ENCODE data around the gene IRF2BPL. TPM values are rescaled to one million over a fixed set of nuclear protein-coding genes. Genes with fewer than 3 reads are reported as not detected.

The IRF2BPL gene
- total and polyA plus RNA-seq, 4 donors: 3.8 to 15.8 (median 7.4) TPM

DNA sequence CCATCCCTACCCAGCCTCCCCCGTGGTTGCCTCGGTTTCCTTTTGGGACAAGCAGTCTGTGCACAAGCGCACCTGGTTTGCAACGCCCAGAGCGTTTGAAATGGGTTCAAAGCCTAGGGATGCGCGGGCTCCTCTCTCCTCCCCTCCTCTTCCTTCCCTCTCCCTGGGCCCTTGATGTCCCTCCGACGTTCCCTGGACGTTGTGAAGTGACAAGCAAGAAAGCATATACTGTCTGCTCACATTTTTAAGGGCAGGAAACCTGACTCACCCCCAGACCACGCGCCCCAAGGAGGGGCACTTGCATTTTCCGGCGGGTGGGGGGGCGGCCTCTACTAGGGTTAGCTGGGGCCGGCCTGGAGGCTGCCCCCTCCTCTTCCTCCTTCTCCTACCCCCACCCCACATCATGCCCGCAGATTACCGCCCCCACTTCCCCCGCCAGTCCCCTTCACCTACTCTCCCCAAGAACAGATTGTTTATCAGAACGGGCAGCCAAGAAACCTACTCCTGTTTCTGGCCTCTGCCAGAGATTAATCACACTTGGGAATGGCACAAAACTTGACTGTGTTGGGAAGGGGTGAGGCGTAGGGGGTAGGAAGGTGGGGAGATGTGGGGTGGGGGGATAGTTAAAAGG, 9.5 kb upstream of the IRF2BPL start:
- Histone ChIP-seq H3K4me3 (ENCODE audit: low read depth in 1 of 3, low read length in 3 of 3) (no peak overlapping the region), H3K9me3 (ENCODE audit: control insufficient read depth in 4 of 4, low read length in 3 of 4) (no peaks in the 10 kb centered on the region), H3K4me1 (ENCODE audit: control insufficient read depth in 4 of 4, insufficient read depth in 4 of 4, low read length in 3 of 4) (peaks cover 28 to 80% (median 64%) of the 10 kb centered on the region in 4 donors), H3K27me3 (ENCODE audit: control insufficient read depth in 4 of 4, insufficient read depth in 4 of 4, low read length in 3 of 4) (no peaks in the 10 kb centered on the region), H3K27ac (ENCODE audit: low read depth in 1 of 2, low read length in 2 of 2) (peak overlapping the region; percentile 97 to 99), H3K36me3 (ENCODE audit: control insufficient read depth in 4 of 4, insufficient read depth in 3 of 4, low read depth in 1 of 4, low read length in 3 of 4) (no peaks in the 10 kb centered on the region), H3K9ac (ENCODE audit: low read depth in 1 of 2, low read length in 2 of 2) (no peak overlapping the region)
- TF ChIP-seq EGR1 (IDR thresholded peaks at IDR 0.05; ENCODE audit: low read depth in 2 of 2) (no peak), TAF1 (conservative IDR thresholded peaks at IDR 0.05) (no peak), RAD21 (IDR thresholded peaks at IDR 0.05) (no peak), RXRA (IDR thresholded peaks at IDR 0.05) (no peak), YY1 (IDR thresholded peaks at IDR 0.05) (no peak), GABPA (IDR thresholded peaks at IDR 0.05 in 1 of 2, conservative IDR thresholded peaks at IDR 0.05 in 1 of 2) (no peak)
- TF ChIP-seq, protein P1, sequence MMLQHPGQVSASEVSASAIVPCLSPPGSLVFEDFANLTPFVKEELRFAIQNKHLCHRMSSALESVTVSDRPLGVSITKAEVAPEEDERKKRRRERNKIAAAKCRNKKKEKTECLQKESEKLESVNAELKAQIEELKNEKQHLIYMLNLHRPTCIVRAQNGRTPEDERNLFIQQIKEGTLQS (IDR thresholded peaks at IDR 0.05): no peak
- TF ChIP-seq, protein P2, sequence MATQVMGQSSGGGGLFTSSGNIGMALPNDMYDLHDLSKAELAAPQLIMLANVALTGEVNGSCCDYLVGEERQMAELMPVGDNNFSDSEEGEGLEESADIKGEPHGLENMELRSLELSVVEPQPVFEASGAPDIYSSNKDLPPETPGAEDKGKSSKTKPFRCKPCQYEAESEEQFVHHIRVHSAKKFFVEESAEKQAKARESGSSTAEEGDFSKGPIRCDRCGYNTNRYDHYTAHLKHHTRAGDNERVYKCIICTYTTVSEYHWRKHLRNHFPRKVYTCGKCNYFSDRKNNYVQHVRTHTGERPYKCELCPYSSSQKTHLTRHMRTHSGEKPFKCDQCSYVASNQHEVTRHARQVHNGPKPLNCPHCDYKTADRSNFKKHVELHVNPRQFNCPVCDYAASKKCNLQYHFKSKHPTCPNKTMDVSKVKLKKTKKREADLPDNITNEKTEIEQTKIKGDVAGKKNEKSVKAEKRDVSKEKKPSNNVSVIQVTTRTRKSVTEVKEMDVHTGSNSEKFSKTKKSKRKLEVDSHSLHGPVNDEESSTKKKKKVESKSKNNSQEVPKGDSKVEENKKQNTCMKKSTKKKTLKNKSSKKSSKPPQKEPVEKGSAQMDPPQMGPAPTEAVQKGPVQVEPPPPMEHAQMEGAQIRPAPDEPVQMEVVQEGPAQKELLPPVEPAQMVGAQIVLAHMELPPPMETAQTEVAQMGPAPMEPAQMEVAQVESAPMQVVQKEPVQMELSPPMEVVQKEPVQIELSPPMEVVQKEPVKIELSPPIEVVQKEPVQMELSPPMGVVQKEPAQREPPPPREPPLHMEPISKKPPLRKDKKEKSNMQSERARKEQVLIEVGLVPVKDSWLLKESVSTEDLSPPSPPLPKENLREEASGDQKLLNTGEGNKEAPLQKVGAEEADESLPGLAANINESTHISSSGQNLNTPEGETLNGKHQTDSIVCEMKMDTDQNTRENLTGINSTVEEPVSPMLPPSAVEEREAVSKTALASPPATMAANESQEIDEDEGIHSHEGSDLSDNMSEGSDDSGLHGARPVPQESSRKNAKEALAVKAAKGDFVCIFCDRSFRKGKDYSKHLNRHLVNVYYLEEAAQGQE (IDR thresholded peaks at IDR 0.05): no peak
- no peak for DNase-seq (ENCODE audit: low spot score)
- 62% methylated on average over 21 of the region's 21 CpGs for WGBS

DNA sequence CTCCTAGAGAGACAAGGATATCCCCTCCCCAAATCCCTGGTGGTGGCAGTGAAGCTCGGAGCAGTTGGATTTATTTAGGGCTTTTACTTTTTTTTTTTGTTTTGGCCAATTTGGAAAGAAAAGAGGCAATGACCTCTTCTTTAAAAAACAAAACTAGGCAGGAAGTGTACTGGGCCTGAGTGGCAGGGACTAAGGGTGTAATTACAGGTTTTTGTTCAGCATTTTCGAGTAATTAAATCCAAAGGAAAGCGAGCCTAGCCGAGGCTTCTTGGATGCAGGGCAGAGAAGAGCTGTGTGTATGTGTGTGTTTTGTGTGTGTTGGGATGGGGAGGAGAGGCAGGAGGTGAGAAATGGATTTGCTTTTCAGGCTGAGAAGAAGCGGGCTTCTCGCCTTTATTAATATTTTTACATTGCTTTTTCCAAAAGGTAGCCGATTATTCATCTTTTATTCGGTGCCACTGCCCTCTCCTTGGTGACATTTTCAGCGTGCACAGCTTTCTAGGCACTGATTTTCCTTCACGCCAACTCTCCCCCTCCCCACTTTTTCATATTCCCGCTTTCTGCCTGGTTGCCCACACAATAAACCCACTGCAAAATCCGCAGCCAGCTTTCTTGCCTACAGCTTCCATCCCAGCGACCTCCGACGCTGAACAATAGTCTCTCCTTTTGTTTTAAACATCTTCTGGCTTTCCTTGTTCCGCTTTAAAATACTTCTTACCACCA, 8.9 kb upstream of the IRF2BPL start:
- no peaks in the 10 kb centered on the region for H3K27me3 ChIP-seq (ENCODE audit: control insufficient read depth in 4 of 4, insufficient read depth in 4 of 4, low read length in 3 of 4)
- no peak overlapping the region for H3K4me3 ChIP-seq (ENCODE audit: low read depth in 1 of 3, low read length in 3 of 3)
- peak overlapping the region; percentile 97 to 99 for H3K27ac ChIP-seq (ENCODE audit: low read depth in 1 of 2, low read length in 2 of 2)
- no peak for DNase-seq (ENCODE audit: low spot score)
- TF ChIP-seq, protein P2 (IDR thresholded peaks at IDR 0.05): no peak
- TF ChIP-seq, protein P1 (IDR thresholded peaks at IDR 0.05): no peak
- TF ChIP-seq, protein P3, sequence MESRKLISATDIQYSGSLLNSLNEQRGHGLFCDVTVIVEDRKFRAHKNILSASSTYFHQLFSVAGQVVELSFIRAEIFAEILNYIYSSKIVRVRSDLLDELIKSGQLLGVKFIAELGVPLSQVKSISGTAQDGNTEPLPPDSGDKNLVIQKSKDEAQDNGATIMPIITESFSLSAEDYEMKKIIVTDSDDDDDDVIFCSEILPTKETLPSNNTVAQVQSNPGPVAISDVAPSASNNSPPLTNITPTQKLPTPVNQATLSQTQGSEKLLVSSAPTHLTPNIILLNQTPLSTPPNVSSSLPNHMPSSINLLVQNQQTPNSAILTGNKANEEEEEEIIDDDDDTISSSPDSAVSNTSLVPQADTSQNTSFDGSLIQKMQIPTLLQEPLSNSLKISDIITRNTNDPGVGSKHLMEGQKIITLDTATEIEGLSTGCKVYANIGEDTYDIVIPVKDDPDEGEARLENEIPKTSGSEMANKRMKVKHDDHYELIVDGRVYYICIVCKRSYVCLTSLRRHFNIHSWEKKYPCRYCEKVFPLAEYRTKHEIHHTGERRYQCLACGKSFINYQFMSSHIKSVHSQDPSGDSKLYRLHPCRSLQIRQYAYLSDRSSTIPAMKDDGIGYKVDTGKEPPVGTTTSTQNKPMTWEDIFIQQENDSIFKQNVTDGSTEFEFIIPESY (IDR thresholded peaks at IDR 0.05): no peak
- TF ChIP-seq RAD21 (IDR thresholded peaks at IDR 0.05) (no peak), HNF4G (IDR thresholded peaks at IDR 0.05) (no peak), FOXA1 (IDR thresholded peaks at IDR 0.05) (no peak), GABPA (IDR thresholded peaks at IDR 0.05 in 1 of 2, conservative IDR thresholded peaks at IDR 0.05 in 1 of 2) (no peak), FOXA2 (IDR thresholded peaks at IDR 0.05) (no peak)
- peaks cover 30 to 79% (median 62%) of the 10 kb centered on the region in 4 donors for H3K4me1 ChIP-seq (ENCODE audit: control insufficient read depth in 4 of 4, insufficient read depth in 4 of 4, low read length in 3 of 4)
- H3K36me3 ChIP-seq (ENCODE audit: control insufficient read depth in 4 of 4, insufficient read depth in 3 of 4, low read depth in 1 of 4, low read length in 3 of 4): no peaks in the 10 kb centered on the region
- H3K9ac ChIP-seq (ENCODE audit: low read depth in 1 of 2, low read length in 2 of 2): peak overlapping the region; percentile 13 to 72
- WGBS: 76% methylated on average over 16 of the region's 16 CpGs
- no peaks in the 10 kb centered on the region for H3K9me3 ChIP-seq (ENCODE audit: control insufficient read depth in 4 of 4, low read length in 3 of 4)
